ENCODE results near the gene PBXIP1.
"Not testable (repeated sequence)": the region's sequence is repeated elsewhere in the genome, so short reads cannot be mapped to it uniquely, and the experiment has no call there.

PBXIP1 gene

DNA sequence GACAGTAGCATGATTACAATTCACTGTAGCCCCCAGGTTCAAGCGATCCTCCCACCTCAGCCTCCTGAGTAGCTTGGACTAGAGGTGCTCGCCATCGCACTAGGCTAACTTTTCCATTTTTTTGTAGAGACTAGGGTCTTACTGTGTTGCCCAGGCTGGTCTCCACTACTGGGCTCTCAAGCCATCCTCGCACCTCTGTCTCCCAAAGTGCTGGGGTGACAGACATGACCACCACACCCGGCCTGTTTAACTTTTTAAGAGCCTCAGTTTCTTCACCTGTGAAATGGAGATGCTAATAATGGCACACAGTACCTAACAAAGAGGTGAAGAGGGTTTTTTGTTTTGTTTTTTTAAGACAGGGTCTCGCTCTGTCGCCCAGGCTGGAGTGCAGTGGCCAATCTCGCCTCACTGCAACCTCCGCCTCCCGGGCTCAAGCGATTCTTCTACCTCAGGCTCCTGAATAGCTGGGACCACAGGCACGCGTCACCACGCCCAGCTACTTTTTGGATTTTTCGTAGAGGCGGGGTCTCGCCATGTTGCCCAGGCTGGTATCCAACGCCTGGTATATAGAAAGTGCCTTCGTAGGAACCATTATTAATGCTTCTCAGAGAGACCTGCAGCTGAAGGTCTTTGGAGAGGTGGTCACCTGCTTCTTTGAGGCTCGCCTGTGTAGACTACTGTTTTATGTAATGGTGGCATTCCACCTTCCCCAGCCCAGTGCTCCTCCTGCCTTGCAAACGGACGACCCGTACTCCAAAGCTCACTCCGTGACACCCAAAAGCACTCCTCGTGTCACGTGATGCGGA, 19.9 kb downstream of the PBXIP1 start:
- DNase-seq, result peak; percentile 47

DNA sequence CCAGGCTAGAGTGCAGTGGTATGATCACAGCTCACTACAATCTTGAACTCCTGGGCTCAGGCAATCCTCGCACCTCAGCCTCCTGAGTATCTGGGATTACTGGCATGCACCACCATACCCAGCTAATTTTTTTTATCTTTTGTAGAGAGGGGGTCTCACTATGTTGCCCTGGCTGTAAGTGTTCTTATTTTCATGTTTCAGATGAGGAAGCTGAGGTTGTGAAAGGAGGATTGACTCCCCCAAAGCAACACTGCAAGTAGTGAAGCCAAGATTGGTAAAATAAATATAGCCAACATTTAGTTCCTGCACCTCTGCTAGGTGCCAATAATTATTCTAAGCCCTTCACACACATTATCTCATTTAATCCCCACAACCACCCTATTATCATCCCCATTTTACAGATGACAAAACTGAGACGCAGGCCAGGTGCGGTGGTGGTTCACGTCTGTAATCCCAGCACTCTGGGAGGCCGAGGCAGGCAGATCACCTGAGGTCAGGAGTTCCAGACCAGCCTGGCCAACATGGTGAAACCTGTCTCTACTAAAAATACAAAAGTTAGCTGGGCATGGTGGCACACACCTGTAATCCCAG, 21.4 kb downstream of the PBXIP1 start:
- no peak for DNase-seq

DNA sequence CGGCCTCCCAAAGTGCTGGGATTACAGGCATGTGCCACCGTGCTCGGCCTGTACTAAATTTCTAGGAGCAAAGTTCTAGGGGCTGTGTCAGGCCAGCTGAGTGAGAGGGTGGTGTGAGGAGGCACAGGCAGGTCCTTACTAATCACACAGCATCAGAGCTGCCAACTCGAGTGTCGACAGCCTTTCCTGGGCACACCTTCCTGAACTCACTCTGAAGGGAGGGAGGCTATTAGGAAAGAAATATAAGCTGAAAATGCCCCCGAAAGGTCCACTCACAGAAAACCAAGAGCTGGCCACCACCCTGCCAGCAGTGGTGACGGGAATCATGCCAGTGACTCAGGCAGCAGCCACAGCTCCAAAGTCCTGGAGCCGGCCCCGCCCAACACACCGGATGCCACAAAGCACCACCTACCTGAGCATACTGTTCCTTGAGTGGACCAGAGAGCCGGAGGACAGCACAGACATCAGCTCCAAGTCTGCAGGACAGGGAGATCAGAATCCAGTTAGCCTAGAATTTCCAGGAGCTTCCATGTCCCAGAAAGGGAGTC, 23.9 kb downstream of the PBXIP1 start:
- DNase-seq, result no peak

DNA sequence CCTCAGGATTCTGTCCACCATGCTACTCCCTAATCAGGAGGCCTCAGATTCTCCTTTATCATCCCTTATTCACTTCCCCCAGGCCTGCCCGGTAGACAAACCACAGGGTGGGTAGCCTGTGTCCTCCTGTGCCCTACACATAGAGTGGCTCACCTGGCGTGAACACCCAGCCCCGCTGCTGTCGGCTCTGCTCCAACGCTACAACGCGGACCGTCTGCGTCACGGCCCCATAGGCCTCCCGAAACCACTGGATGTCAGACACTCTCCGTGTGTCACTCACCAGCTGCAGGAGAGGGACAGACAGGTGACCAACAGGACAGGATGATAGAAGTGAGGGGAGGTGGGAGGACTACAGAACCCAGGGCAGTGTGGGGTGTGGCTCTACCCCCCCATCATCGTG, 29.7 kb downstream of the PBXIP1 start:
- DNase-seq, result no peak

- DNase-seq, result no peak
Measured at GRCh38 chr1:154925335-154926170, 30.3 kb downstream of the PBXIP1 start.

DNA sequence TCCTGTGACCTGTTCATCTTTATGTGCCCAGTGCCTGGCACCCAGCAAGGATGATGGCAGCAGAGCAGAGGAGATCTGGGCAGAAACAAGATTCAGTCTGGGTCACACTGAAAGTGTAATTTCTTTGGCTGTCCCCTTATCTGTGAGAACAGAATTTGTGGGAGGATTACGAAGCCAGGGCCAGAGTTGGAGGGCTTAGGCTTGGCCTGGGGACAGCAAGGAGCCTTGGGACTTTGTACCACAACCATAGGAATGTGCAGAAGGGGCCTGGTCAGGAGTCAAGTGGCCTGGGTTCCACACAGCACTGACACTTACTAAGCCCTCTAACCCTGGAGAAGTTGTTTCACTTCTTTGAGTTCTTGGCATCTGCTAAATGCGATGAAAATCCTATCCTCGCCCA, 32.2 kb downstream of the PBXIP1 start:
- DNase-seq, result no peak

DNA sequence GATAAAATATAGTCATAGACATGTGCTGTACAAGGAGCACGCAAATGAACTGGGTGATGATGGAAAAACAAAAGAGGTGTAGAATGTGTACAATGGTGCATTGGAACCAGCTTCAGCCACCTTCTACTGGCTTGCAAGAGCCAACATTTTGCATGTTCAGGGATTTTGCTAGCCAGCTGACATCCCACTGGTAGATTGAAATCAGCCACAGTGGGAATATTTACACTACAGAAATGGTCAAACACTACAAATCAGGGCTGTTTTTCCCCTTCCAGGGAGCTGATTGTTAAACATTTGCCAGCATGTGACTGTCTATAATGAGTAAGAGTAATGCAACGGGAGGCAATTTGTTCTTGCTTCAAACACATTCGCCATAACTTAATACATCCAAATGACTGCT, 42.6 kb downstream of the PBXIP1 start:
- no peak for DNase-seq

DNA sequence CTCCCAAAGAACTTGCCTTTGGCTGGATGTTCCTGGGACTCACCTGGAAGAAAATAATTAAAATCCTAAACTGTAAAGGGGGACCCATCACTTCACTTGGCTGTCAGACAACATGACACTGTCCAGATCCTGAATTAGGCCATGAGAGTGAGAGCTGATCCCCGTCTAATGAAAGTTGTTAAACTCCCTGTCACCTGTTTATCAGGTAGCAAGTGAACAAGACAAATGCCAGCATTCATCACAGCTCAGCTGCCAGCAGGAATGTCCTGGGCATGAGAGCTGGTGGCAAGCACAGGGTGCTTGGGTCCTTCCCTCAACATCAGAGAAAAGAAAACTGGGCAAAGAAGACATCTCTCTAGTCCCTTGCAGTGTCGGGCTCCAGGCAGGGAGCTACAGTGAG, 43.1 kb downstream of the PBXIP1 start:
- no peak for DNase-seq

DNA sequence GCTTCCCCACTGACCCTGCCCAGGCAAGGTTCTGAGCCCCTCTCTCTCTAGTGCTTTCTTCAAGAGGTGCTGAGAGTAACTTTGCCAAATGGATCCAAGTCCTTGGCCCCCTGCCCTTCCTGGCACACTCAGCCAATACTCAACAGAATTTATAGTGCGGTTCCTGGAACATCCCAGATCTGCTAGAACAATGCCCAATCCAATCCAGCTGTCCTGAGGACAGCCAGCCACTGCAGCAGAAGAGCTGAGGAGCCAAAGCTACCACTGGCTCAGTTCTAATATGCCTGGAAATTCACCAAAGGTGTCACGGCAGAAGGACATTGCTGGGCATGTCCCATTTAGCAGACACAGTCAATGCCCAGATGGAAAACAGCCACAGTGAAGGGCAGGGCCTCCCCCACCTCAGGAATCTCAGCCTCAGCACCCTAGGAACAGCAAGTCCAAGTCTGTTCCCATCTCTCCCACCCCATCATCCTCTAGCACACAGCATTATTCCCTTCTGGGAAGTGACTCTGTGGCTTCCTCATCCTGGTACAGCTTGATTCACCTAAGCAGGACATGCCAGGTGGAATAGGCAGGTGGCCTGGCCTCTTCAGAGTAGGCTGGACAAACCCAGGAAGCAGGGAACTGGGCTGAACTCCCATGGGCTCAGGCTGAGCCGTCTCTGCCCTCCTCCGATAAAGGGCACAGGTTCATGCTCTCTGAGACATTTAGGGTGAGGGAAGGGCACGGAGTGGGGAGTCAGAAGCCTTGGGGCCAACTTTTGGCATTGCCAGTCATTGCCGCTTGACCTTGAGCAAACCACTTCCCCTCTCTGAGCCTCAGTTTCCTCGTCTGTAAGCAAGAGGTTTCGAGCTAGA, 44.0 kb downstream of the PBXIP1 start:
- no peak for DNase-seq

GRCh38 chr1:154910851-154911250, 45.0 kb downstream of the PBXIP1 start:
- no peak for DNase-seq

GRCh38 chr1:154908937-154909336, 47.0 kb downstream of the PBXIP1 start:
- no peak for DNase-seq

DNA sequence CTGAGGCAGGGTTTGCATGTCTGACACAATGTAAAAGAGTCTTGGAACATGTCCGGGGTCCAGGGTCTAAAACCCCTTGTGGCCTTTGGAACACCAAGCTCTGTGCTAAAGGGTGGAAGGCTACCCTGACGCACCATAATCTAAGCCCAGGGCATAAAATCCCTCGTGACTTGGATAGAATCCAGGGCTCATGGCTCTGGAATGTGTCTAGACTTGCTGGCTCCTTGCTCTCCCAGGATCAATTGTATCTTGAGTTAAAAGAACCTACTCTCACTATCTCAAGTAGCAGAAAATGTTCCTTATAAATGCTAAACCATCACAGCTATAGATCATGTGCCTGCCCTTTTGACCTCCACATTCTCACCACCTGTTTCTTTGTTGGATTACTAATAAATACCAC, 47.8 kb downstream of the PBXIP1 start:
- DNase-seq, result not testable (repeated sequence)

GRCh38 chr1:154906621-154907081, 49.2 kb downstream of the PBXIP1 start:
- no peak for DNase-seq

DNA sequence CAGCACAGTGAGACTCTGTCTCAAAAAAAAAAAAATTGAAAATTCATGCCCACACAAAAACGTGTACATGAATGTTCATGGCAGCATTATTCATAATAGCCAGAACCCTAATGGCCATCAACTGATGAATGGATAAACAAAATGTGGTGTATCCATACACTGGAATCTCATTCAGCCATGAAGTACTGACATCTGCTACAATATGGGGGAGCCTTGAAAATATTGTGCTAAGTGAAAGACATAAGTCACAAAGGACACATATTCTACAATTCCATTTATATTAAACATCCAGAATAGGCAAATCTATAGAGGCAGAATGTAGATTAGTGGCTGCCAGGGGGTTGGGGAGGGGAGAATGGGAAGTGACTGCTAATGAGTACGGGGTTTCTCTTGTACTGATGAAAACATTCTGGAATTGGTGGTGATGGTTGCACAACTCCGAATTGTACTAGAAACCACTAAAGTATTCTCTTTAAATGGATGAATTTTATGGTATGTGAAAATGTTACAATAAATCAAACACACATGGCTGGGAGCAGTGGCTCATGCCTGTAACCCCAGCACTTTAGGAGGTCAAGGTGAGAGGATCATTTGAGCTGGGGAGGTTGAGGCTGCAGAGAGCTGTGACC, 52.8 kb downstream of the PBXIP1 start:
- DNase-seq, result no peak

- no peak for DNase-seq
Measured at GRCh38 chr1:154901591-154901990, 54.3 kb downstream of the PBXIP1 start.

GRCh38 chr1:154899041-154899440, 56.9 kb downstream of the PBXIP1 start:
- DNase-seq, result no peak

DNA sequence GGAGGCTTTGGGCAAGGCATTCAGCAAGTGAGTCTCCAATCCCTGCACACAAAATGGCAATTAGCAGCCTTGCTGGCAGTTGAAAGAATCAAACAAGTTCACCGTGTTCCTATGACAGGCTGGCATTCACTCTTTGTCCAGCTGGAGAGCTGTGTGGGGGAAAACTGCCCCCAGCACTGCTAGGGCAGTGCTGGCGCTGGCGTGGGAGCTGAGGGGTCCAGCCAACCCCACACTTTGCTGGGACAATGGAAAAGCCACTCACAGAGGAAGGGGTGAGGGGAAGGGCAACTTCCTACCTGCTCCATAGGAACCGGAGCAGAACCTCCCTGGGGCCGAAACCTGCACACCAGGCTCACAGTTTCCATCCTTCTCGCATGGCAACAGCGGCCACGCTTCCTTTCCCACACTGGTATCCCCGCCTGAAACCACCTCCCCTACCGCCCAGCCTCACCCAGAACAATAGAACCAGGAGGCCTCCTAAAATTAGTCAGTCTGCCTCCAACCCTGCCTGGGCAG, 59.1 kb downstream of the PBXIP1 start:
- no peak for DNase-seq

DNA sequence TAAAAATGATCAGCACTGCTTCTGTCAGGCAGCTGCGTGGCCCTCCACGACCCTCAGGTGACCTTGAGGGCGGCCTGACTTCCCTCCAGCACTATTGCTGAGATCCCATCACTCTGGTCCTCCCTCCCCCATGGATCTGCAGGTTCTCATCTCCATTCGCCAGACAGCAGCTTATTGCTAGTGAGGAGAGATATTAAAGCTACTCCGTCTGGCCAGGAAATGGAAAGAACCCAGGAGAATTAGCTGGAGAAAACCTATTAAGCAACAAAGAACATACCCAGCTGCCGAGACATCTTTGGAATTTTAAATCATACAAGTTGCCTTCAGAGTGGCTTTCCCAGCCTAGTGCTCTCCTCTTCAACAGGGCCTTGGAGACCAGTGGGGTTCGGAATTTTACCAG, 60.1 kb downstream of the PBXIP1 start:
- DNase-seq, result no peak
